Progenitor cell of endocrine pancreas (in vitro differentiated cells): ENCODE results near the gene MRTFA. TPM values are rescaled to one million over a fixed set of nuclear protein-coding genes. Genes with fewer than 3 reads are reported as not detected.

Experiments
- DNase-seq: peaks from one replicate; pipeline ENCODE4 v3.0.0; 2021; ENCODE audit warnings: low spot score; ENCODE audit not compliant: unreplicated experiment
- H3K27ac Mint-ChIP-seq: 2 replicates; pipeline ENCODE4 v1.8.0; 2021; ENCODE audit warnings: mild to moderate bottlenecking, moderate library complexity, mixed read lengths
- H3K27me3 Mint-ChIP-seq: 2 replicates; pipeline ENCODE4 v1.8.0; 2021; ENCODE audit warnings: mixed read lengths
- H3K36me3 Mint-ChIP-seq: 2 replicates; pipeline ENCODE4 v1.8.0; 2022; ENCODE audit warnings: mixed read lengths; ENCODE audit not compliant: insufficient read depth
- H3K4me1 Mint-ChIP-seq: 2 replicates; pipeline ENCODE4 v1.8.0; 2021; ENCODE audit warnings: low read depth, mixed read lengths
- H3K4me3 Mint-ChIP-seq: 2 replicates; pipeline ENCODE4 v1.8.0; 2021; ENCODE audit warnings: low read depth, mild to moderate bottlenecking, moderate library complexity, mixed read lengths
- H3K9me3 Mint-ChIP-seq: 2 replicates; pipeline ENCODE4 v1.8.0; 2021; ENCODE audit warnings: low read depth, mixed read lengths
- CTCF ChIP-seq: fragments of 200-600 bp; sonication (generic); IDR thresholded peaks from one replicate; pipeline ENCODE4 v1.5.0; 2021; ENCODE audit warnings: antibody characterized with exemption, mild to moderate bottlenecking; ENCODE audit not compliant: unreplicated experiment
- total RNA-seq: library from RNA; stranded (reverse); gene quantifications from 2 replicates; pipeline ENCODE4 v1.2.1, GENCODE V29; 2021

Gene MRTFA
- total RNA-seq, 1 donor from 2014 or later = 61.9 TPM

- peaks cover 1% of the 10 kb centered on the region for H3K36me3 Mint-ChIP-seq
- no peak overlapping the region for H3K27ac Mint-ChIP-seq
- H3K27me3 Mint-ChIP-seq = no peaks in the 10 kb centered on the region
- H3K4me1 Mint-ChIP-seq = peaks cover 18% of the 10 kb centered on the region
- TF ChIP-seq CTCF = no peak
- no peak for DNase-seq
- H3K4me3 Mint-ChIP-seq = no peak overlapping the region
- no peaks in the 10 kb centered on the region for H3K9me3 Mint-ChIP-seq
These were observed 1.7 kb upstream of the MRTFA start for GRCh38 chr22:40638261-40638660.

DNA sequence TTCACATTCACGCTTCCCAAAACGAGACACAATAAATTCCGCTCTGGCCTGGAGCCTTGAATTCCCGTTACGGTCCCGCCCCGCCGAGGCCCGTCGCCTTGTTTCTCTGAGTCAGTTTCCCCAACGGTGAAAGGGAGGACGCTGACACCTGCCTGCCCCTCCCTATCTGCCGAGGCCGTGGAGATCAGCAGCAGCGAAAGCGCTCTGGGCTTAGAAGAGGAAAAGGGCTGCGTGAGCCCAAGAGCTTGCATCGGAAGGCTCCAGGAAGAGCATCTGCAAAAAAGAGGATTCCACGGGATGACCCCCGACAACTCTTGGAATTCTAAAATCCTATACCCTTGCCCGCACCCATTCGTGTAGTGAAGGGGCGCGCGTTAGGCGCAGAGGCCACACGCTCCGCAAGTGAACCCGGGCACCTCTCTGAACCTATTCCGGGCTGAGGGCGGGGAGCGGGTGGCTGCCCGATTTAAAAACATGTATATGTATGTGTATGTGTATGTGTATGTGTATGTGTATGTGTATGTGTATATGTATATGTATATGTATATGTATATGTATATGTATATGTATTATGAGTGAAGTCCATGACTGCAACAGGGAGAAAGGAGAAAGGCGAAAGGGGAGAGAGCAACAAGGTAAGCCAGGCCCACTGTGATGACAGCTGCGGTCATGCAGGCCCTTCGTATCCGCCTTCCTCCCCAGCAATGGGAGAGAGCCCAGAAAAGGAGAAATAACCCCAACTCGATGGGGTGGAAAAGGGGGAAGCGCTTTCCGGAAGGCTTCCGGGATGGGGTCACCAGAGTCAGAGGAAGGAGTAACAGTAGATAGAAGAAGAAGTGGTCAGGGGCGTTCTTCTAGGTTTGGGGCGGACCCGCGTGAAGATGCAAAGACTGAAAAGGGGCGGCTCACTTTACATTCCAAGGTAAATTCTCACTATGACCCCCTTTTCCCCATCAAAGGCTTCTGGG, 948 bp upstream of the MRTFA start:
- Mint-ChIP-seq H3K36me3 (peaks cover 1% of the 10 kb centered on the region), H3K4me3 (peak overlapping the region; percentile 91), H3K27me3 (no peaks in the 10 kb centered on the region), H3K9me3 (no peaks in the 10 kb centered on the region), H3K4me1 (peaks cover 18% of the 10 kb centered on the region), H3K27ac (peak overlapping the region; percentile 96)
- no peak for TF ChIP-seq CTCF
- DNase-seq = no peak

DNA sequence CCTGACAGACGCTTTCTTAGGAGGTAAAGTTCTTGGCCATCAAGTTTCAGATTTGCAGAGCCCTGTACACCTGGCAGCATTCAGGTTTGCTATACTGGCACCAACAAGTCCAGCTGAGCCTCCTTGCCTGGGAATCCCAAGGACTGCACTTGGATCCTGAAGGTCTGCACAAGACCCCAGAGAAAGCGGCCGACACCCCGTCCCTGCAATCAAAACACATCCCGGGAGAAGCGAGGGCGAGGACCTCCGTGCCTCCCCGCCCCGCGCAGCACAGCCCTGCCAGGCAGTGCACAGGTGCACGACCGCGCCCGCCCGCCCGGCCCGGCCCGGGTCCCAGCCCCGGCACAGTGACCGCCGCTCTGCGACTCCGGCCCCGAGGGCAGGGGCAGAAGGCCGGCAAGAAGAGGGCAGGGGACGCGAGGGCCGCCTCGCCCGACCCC, 559 bp downstream of the MRTFA start:
- Mint-ChIP-seq H3K4me3 (peak overlapping the region; percentile 91), H3K36me3 (peaks cover 1% of the 10 kb centered on the region), H3K27ac (peak overlapping the region; percentile 88), H3K27me3 (no peaks in the 10 kb centered on the region), H3K9me3 (no peaks in the 10 kb centered on the region), H3K4me1 (peaks cover 18% of the 10 kb centered on the region)
- TF ChIP-seq CTCF = no peak
- DNase-seq = peak; percentile 26

- Mint-ChIP-seq H3K9me3 (no peaks in the 10 kb centered on the region), H3K4me3 (peak overlapping the region; percentile 91), H3K36me3 (peaks cover 1% of the 10 kb centered on the region), H3K27ac (peak overlapping the region; percentile 88), H3K27me3 (no peaks in the 10 kb centered on the region), H3K4me1 (peaks cover 18% of the 10 kb centered on the region)
- DNase-seq = no peak
- TF ChIP-seq CTCF = no peak
These were observed 1.2 kb downstream of the MRTFA start for GRCh38 chr22:40635043-40635939.
